Fibroblast of the aortic adventitia (primary cell): ENCODE measurements around the gene MBNL2. TPM values are rescaled to one million over a fixed set of nuclear protein-coding genes. Genes with fewer than 3 reads are reported as not detected.
"Not testable (repeated sequence)": the region's sequence is repeated elsewhere in the genome, so short reads cannot be mapped to it uniquely, and the experiment has no call there.

Experiments
- DNase-seq: peaks from one replicate; pipeline ENCODE4 v3.0.0-alpha.2; 2010; ENCODE audit warnings: low read depth
- H3K4me3 ChIP-seq: 2 replicates; pipeline ENCODE4 v1.5.1; 2011; ENCODE audit warnings: low read depth, mild to moderate bottlenecking, control low read depth, low read length, moderate library complexity
- CTCF ChIP-seq: IDR thresholded peaks from 2 replicates; pipeline ENCODE4 v1.5.1; 2011; ENCODE audit warnings: mild to moderate bottlenecking, low read length, control low read depth, inconsistent platforms; ENCODE audit not compliant: insufficient read depth
- total RNA-seq: library from RNA; depleted of rRNA; stranded (reverse); fragments of >200 nt; gene quantifications from 2 replicates; pipeline ENCODE4 v1.2.3, GENCODE V29; 2012; ENCODE audit warnings: low replicate concordance

Gene MBNL2
- total RNA-seq, 1 donor: 120 TPM

- no peak for TF ChIP-seq CTCF
- no peak for DNase-seq
- no peak overlapping the region for H3K4me3 ChIP-seq
These were observed 124.0 kb downstream of the MBNL2 start for GRCh38 chr13:97346097-97346496.

- TF ChIP-seq CTCF: no peak
- no peak for DNase-seq
- H3K4me3 ChIP-seq: no peak overlapping the region
These were observed 124.6 kb downstream of the MBNL2 start for GRCh38 chr13:97346561-97347254.

- H3K4me3 ChIP-seq: no peak overlapping the region
- no peak for DNase-seq
- no peak for TF ChIP-seq CTCF
These were observed 125.3 kb downstream of the MBNL2 start for GRCh38 chr13:97347255-97347932.

- no peak overlapping the region for H3K4me3 ChIP-seq
- DNase-seq: no peak
- TF ChIP-seq CTCF: no peak
These were observed 126.5 kb downstream of the MBNL2 start for GRCh38 chr13:97348569-97349100.

GRCh38 chr13:97352012-97352411 is 129.9 kb downstream of the MBNL2 start:
- not testable (repeated sequence) for DNase-seq, H3K4me3 ChIP-seq

- no peak overlapping the region for H3K4me3 ChIP-seq
- no peak for TF ChIP-seq CTCF
- peak; percentile 48 for DNase-seq
These were observed 130.7 kb downstream of the MBNL2 start for GRCh38 chr13:97352815-97353214.

- H3K4me3 ChIP-seq: no peak overlapping the region
- no peak for TF ChIP-seq CTCF
- DNase-seq: peak; percentile 30
These were observed 132.0 kb downstream of the MBNL2 start for GRCh38 chr13:97353927-97354675.
